Measurements from ENCODE around the gene AKR1C1.

DNA sequence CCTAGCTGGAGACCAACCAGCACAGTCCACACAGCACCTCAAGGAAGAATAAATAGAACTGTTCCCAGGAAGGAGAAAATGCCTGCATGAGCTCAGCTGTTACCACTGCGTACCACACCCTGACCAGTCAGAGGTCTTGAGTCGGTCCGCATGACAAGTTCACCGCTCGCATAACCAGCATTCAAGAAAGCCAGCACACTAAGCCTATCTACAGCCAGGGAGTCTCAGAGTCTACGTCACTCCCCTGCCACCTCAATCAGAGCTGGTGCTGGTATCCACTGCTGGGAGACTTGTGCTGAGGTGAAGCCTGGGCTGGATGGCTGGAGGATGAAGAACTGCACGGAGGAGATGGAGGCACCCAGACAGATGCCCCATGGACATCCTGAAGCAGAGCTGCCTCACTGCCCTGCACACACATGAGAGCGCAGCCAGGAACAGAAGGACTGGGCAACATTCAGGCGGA lies 19.6 kb downstream of the AKR1C1 start:
- TF ChIP-seq CHD4 (IDR thresholded peaks at IDR 0.05; ENCODE audit: borderline replicate concordance, low read length), result no peak
- TF ChIP-seq, protein P1, sequence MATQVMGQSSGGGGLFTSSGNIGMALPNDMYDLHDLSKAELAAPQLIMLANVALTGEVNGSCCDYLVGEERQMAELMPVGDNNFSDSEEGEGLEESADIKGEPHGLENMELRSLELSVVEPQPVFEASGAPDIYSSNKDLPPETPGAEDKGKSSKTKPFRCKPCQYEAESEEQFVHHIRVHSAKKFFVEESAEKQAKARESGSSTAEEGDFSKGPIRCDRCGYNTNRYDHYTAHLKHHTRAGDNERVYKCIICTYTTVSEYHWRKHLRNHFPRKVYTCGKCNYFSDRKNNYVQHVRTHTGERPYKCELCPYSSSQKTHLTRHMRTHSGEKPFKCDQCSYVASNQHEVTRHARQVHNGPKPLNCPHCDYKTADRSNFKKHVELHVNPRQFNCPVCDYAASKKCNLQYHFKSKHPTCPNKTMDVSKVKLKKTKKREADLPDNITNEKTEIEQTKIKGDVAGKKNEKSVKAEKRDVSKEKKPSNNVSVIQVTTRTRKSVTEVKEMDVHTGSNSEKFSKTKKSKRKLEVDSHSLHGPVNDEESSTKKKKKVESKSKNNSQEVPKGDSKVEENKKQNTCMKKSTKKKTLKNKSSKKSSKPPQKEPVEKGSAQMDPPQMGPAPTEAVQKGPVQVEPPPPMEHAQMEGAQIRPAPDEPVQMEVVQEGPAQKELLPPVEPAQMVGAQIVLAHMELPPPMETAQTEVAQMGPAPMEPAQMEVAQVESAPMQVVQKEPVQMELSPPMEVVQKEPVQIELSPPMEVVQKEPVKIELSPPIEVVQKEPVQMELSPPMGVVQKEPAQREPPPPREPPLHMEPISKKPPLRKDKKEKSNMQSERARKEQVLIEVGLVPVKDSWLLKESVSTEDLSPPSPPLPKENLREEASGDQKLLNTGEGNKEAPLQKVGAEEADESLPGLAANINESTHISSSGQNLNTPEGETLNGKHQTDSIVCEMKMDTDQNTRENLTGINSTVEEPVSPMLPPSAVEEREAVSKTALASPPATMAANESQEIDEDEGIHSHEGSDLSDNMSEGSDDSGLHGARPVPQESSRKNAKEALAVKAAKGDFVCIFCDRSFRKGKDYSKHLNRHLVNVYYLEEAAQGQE (IDR thresholded peaks at IDR 0.05; ENCODE audit: borderline replicate concordance in 1 of 2, low read depth in 1 of 2, low read length in 2 of 2), result no peak
- no peak for TF ChIP-seq FOXK1 (CRISPR knock-in tag; IDR thresholded peaks at IDR 0.05; ENCODE audit: borderline replicate concordance, low read depth)
- no peak for TF ChIP-seq ZBTB1 (CRISPR knock-in tag; IDR thresholded peaks at IDR 0.05; ENCODE audit: borderline replicate concordance)
- TF ChIP-seq CCDC6 (CRISPR knock-in tag; IDR thresholded peaks at IDR 0.05), result no peak
- TF ChIP-seq POLR2A (IDR thresholded peaks at IDR 0.05; ENCODE audit: insufficient read depth in 1 of 2, low read depth in 2 of 2, low read length in 2 of 2), result peak; percentile 42 to 77; a peak in 3 of 4 replicates
- TF ChIP-seq KAT7 (CRISPR knock-in tag; IDR thresholded peaks at IDR 0.05; ENCODE audit: borderline replicate concordance), result no peak
- TF ChIP-seq ATF7 (IDR thresholded peaks at IDR 0.05), result no peak
- no peak for TF ChIP-seq ATF7 (CRISPR knock-in tag; IDR thresholded peaks at IDR 0.05)
- no peak for TF ChIP-seq NFE2L2 (IDR thresholded peaks at IDR 0.05; ENCODE audit: low read length)
- TF ChIP-seq PBX2 (CRISPR knock-in tag; IDR thresholded peaks at IDR 0.05), result no peak
- peak; percentile 45 for TF ChIP-seq FOSL2 (CRISPR knock-in tag; IDR thresholded peaks at IDR 0.05)
- TF ChIP-seq MXI1 (IDR thresholded peaks at IDR 0.05; ENCODE audit: borderline replicate concordance, low read depth, low read length), result no peak
- 0 out of 2 replicates have a peak, but pooled peaks have one; percentile 11 for TF ChIP-seq CBFB (CRISPR knock-in tag; IDR thresholded peaks at IDR 0.05)
- TF ChIP-seq, protein P2, sequence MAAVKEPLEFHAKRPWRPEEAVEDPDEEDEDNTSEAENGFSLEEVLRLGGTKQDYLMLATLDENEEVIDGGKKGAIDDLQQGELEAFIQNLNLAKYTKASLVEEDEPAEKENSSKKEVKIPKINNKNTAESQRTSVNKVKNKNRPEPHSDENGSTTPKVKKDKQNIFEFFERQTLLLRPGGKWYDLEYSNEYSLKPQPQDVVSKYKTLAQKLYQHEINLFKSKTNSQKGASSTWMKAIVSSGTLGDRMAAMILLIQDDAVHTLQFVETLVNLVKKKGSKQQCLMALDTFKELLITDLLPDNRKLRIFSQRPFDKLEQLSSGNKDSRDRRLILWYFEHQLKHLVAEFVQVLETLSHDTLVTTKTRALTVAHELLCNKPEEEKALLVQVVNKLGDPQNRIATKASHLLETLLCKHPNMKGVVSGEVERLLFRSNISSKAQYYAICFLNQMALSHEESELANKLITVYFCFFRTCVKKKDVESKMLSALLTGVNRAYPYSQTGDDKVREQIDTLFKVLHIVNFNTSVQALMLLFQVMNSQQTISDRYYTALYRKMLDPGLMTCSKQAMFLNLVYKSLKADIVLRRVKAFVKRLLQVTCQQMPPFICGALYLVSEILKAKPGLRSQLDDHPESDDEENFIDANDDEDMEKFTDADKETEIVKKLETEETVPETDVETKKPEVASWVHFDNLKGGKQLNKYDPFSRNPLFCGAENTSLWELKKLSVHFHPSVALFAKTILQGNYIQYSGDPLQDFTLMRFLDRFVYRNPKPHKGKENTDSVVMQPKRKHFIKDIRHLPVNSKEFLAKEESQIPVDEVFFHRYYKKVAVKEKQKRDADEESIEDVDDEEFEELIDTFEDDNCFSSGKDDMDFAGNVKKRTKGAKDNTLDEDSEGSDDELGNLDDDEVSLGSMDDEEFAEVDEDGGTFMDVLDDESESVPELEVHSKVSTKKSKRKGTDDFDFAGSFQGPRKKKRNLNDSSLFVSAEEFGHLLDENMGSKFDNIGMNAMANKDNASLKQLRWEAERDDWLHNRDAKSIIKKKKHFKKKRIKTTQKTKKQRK (IDR thresholded peaks at IDR 0.05; ENCODE audit: low read length), result no peak

Measured in HepG2 (cell line).